HCT116 (cell line): Measurements from ENCODE around the gene DELE1. TPM values are rescaled to one million over a fixed set of nuclear protein-coding genes. Genes with fewer than 3 reads are reported as not detected.

Source experiments
- ATAC-seq: fragments of 200-7000 bp; cut with Tn5 transposase; 2 replicates; pipeline ENCODE4 v1.9.1; 2020; ENCODE audit warnings: mild to moderate bottlenecking, moderate library complexity
- BruUV-seq: library from RNA; stranded (reverse); fragments of 400-500 nt; replicated peaks from 2 replicates; lab custom pipeline; 2021; lab: Mats Ljungman, UMichigan
- CTCF ChIA-PET: fragments of 300-600 bp; sonication (Branson Sonifier 250); formaldehyde crosslinking; loops from one replicate; lab custom pipeline; 2021; ENCODE audit warnings: antibody characterized with exemption; lab: Charles Lee
- POLR2A ChIA-PET: fragments of 300-600, 350-600 bp; sonication (Branson Sonifier 250); formaldehyde crosslinking; loops from one replicate; lab custom pipeline; 2021; ENCODE audit warnings: antibody characterized with exemption; lab: Charles Lee
- RAD21 ChIA-PET, 2 experiments: fragments of 300-600 bp; sonication (Branson Sonifier 250); formaldehyde crosslinking; loops; one replicate each; lab custom pipeline; 2023; ENCODE audit warnings: low total read pairs in 2 of 2; ENCODE audit not compliant: uncharacterized antibody in 2 of 2, unreplicated experiment in 2 of 2, low non-redundant PET in 1 of 2; lab: Charles Lee
- DNase-seq: peaks from one replicate; pipeline ENCODE4 v3.0.0-alpha.2; 2010; ENCODE audit warnings: low read depth, low spot score
- H2AFZ ChIP-seq: fragments of 200-600 bp; shearing (Covaris generic), sonication (generic); 2 replicates; pipeline ENCODE4 v1.6.1; 2017; ENCODE audit warnings: low read depth, mixed run types, mixed read lengths, antibody characterized with exemption, low read length; ENCODE audit not compliant: poor library complexity, severe bottlenecking
- H3K27ac ChIP-seq: 2 replicates; pipeline ENCODE4 v1.5.1; 2012; ENCODE audit warnings: low read depth, low read length
- H3K27me3 ChIP-seq: fragments of 200-600 bp; sonication (generic); 2 replicates; pipeline ENCODE4 v1.6.1; 2016; ENCODE audit warnings: mixed run types, low read length, mixed read lengths; ENCODE audit not compliant: insufficient read depth
- H3K36me3 ChIP-seq, 2 experiments: fragments of 200-500 bp in 1 of 2; fragments of 200-600 bp in 1 of 2; sonication (Bioruptor generic) in 1 of 2; sonication (generic) in 1 of 2; 2 replicates each; pipeline versions ENCODE4 v1.5.1 to v1.6.1; 2014 to 2016; ENCODE audit warnings: low read length in 2 of 2, inconsistent platforms in 1 of 2, mixed read lengths in 1 of 2, mixed run types in 1 of 2; ENCODE audit not compliant: insufficient read depth in 2 of 2, control insufficient read depth in 1 of 2
- H3K4me1 ChIP-seq, 2 experiments: fragments of 200-600 bp in 1 of 2; sonication (generic) in 1 of 2; 2 replicates each; pipeline versions ENCODE4 v1.5.1 to v1.6.1; 2012 to 2017; ENCODE audit warnings: low read length in 2 of 2, inconsistent platforms in 1 of 2, mild to moderate bottlenecking in 1 of 2, mixed read lengths in 1 of 2, mixed run types in 1 of 2, moderate library complexity in 1 of 2; ENCODE audit not compliant: insufficient read depth in 2 of 2, control insufficient read depth in 1 of 2
- H3K4me2 ChIP-seq: fragments of 200-600 bp; sonication (generic); 2 replicates; pipeline ENCODE4 v1.6.1; 2017; ENCODE audit warnings: mixed run types, low read length, mixed read lengths
- H3K4me3 ChIP-seq, 2 experiments: fragments of 200-600 bp in 1 of 2; sonication (generic) in 1 of 2; replicated peaks in 1 of 2; 2 replicates each; pipeline ENCODE4 v1.5.1; 2011 to 2016; ENCODE audit warnings: low read length in 2 of 2, control low read depth in 1 of 2, low read depth in 1 of 2, mild to moderate bottlenecking in 1 of 2, mixed read lengths in 1 of 2, mixed run types in 1 of 2
- H3K79me2 ChIP-seq: fragments of 200-600 bp; sonication (generic); 2 replicates; pipeline ENCODE4 v1.6.1; 2017; ENCODE audit warnings: mild to moderate bottlenecking, mixed run types, low read length, moderate library complexity, mixed read lengths; ENCODE audit not compliant: insufficient read depth
- H3K9ac ChIP-seq: fragments of 200-600 bp; sonication (generic); 2 replicates; pipeline ENCODE4 v1.6.1; 2016; ENCODE audit warnings: low read length, mixed read lengths
- H3K9me2 ChIP-seq: fragments of 200-600 bp; sonication (generic), shearing (Covaris generic); 2 replicates; pipeline ENCODE4 v1.6.1; 2017; ENCODE audit warnings: mixed run types, mild to moderate bottlenecking, moderate library complexity; ENCODE audit not compliant: insufficient read depth
- H3K9me3 ChIP-seq, 2 experiments: fragments of 200-500 bp in 1 of 2; fragments of 200-600 bp in 1 of 2; sonication (Bioruptor generic) in 1 of 2; sonication (generic) in 1 of 2; 2 replicates each; pipeline ENCODE4 v1.6.1; 2014 to 2017; ENCODE audit warnings: low read length in 2 of 2, mixed read lengths in 2 of 2, inconsistent platforms in 1 of 2, low read depth in 1 of 2, mild to moderate bottlenecking in 1 of 2, mixed run types in 1 of 2, moderate library complexity in 1 of 2; ENCODE audit not compliant: control insufficient read depth in 1 of 2, insufficient read depth in 1 of 2
- H4K20me1 ChIP-seq: fragments of 200-600 bp; sonication (generic), shearing (Covaris generic); 2 replicates; pipeline ENCODE4 v1.6.1; 2017; ENCODE audit warnings: mixed run types, mild to moderate bottlenecking, moderate library complexity; ENCODE audit not compliant: insufficient read depth
- CBX3 ChIP-seq: IDR thresholded peaks from 2 replicates; pipeline ENCODE4 v1.6.1; 2012; ENCODE audit warnings: low read depth
- CTCF ChIP-seq, 3 experiments: fragments of 200-600 bp in 1 of 3; sonication (generic) in 1 of 3; IDR thresholded peaks in 2 of 3; conservative IDR thresholded peaks in 1 of 3; 2 replicates each; pipeline ENCODE4 v1.5.1; 2012 to 2017; ENCODE audit warnings: low read depth in 2 of 3, low read length in 2 of 3, antibody characterized with exemption in 1 of 3, borderline replicate concordance in 1 of 3, control low read depth in 1 of 3, mild to moderate bottlenecking in 1 of 3, mixed read lengths in 1 of 3, mixed run types in 1 of 3, moderate library complexity in 1 of 3; ENCODE audit not compliant: insufficient read depth in 1 of 3
- EGR1 ChIP-seq: IDR thresholded peaks from 2 replicates; pipeline ENCODE4 v1.6.1; 2012; ENCODE audit warnings: low read depth
- ELF1 ChIP-seq: IDR thresholded peaks from 2 replicates; pipeline ENCODE4 v1.6.1; 2012; ENCODE audit warnings: low read depth, borderline replicate concordance
- EZH2 ChIP-seq: fragments of 200-600 bp; sonication (generic); IDR thresholded peaks from 2 replicates; pipeline ENCODE4 v1.6.1; 2017; ENCODE audit warnings: antibody characterized with exemption, mixed run types
- EZH2phosphoT487 ChIP-seq: fragments of 200-600 bp; IDR thresholded peaks from 2 replicates; pipeline ENCODE4 v1.6.1; 2018; ENCODE audit warnings: antibody characterized with exemption, borderline replicate concordance
- FOSL1 ChIP-seq: IDR thresholded peaks from 2 replicates; pipeline ENCODE4 v1.6.1; 2012; ENCODE audit warnings: low read depth
- JUND ChIP-seq: IDR thresholded peaks from 2 replicates; pipeline ENCODE4 v1.6.1; 2012
- POLR2A ChIP-seq: IDR thresholded peaks from 2 replicates; pipeline ENCODE4 v1.7.0; 2011; ENCODE audit warnings: borderline replicate concordance; ENCODE audit not compliant: insufficient read depth, insufficient read length; ENCODE audit errors: extremely low read depth
- SIN3A ChIP-seq: IDR thresholded peaks from 2 replicates; pipeline ENCODE4 v1.6.1; 2012; ENCODE audit warnings: low read depth
- TCF7L2 ChIP-seq: IDR thresholded peaks from 2 replicates; pipeline ENCODE4 v1.7.0; 2011; ENCODE audit warnings: borderline replicate concordance, inconsistent platforms; ENCODE audit not compliant: insufficient read depth, insufficient read length; ENCODE audit errors: extremely low read depth
- YY1 ChIP-seq: IDR thresholded peaks from 2 replicates; pipeline ENCODE4 v1.6.1; 2011; ENCODE audit warnings: low read length, low read depth, moderate library complexity, mild to moderate bottlenecking; ENCODE audit not compliant: insufficient replicate concordance; ENCODE audit errors: extremely low read depth
- ZBTB33 ChIP-seq: IDR thresholded peaks from 2 replicates; pipeline ENCODE4 v1.6.1; 2011; ENCODE audit warnings: mild to moderate bottlenecking, low read length, moderate library complexity; ENCODE audit not compliant: insufficient replicate concordance; ENCODE audit errors: extremely low read depth
- ZFX ChIP-seq: fragments of 450-650 bp; IDR thresholded peaks from 2 replicates; pipeline ENCODE4 v1.6.1; 2017
- ZNF274 ChIP-seq: fragments of 200-500 bp; sonication (Bioruptor generic); IDR thresholded peaks from 2 replicates; pipeline ENCODE4 v1.6.1; 2014; ENCODE audit warnings: mild to moderate bottlenecking, low read depth, low read length, inconsistent platforms
- intact Hi-C: fragments of 100-400 bp; cut with micrococcal nuclease; formaldehyde crosslinking; loops from 2 replicates; pipeline ENCODE4 v1.10.0; 2022
- total RNA-seq: library from RNA; stranded (reverse); gene quantifications from one replicate; pipeline ENCODE4 v1.2.1, GENCODE V29; 2021; ENCODE audit not compliant: unreplicated experiment
- TF ChIP-seq, protein P1 (sequence below): IDR thresholded peaks from 2 replicates; pipeline ENCODE4 v1.6.1; 2012

DELE1 gene
- total RNA-seq, 1 experiment from 2014 or later = 74.1 TPM

DNA sequence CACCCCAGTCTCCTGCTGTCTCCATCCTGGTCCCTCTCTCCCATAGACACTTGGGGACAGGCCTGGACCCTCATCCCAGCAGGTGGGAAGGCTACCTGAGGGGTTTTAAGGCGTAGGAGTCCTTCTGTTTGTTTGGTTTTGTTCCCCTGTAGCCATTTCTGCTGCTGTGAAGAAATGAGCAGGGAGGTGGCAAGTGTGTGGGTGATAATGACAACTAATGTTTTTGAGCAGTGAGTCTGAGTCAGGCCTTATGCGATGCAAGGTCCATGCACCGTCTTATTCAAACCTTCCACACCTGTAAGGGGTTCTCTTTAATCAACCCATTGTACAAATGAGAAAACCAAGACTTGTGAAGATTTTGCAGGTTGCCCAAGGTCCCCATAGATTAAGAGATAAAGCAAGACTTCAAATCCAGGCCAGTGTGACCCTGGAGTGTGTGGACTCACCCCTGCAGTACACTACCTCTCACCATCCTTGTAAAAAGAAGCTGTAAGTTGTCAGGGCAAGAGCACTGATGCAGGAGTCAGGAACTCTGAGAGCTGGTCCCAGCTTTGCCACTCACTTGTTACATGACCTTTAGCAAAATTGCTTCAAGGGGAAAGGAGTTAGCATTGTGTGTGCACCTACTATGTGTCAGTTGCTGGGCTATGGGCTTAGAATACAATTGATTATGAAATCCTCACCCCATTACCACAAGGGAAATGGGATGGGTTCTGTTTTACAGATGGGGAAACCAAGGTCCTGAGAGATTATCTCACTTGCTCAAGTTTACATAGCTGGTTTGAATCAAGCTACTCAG lies 26.7 kb downstream of the DELE1 start:
- Histone ChIP-seq H3K4me3 (no peak overlapping the region), H3K9ac (no peak overlapping the region), H3K4me2 (no peak overlapping the region), H3K4me1 (no peaks in the 10 kb centered on the region), H2AFZ (no peak overlapping the region), H3K27ac (no peak overlapping the region), H3K27me3 (no peaks in the 10 kb centered on the region), H4K20me1 (no peaks in the 10 kb centered on the region), H3K9me3 (no peaks in the 10 kb centered on the region), H3K36me3 (no peaks in the 10 kb centered on the region), H3K9me2 (no peaks in the 10 kb centered on the region), H3K79me2 (no peaks in the 10 kb centered on the region)
- DNase-seq (no peak), ATAC-seq (no peak)
- RAD21 ChIA-PET = no interaction called here
- CTCF ChIA-PET = no interaction called here
- POLR2A ChIA-PET = no interaction called here
- intact Hi-C loops = no loop called here
- BruUV-seq = no TSS peak
- TF ChIP-seq CBX3 (no peak), ZFX (no peak), FOSL1 (no peak), EZH2 (no peak), ZNF274 (no peak), EGR1 (no peak), EZH2phosphoT487 (no peak), ZBTB33 (no peak), POLR2A (no peak), TCF7L2 (no peak), SIN3A (no peak), CTCF (IDR thresholded peaks at IDR 0.05 in 2 of 3, conservative IDR thresholded peaks at IDR 0.05 in 1 of 3; ENCODE audit: borderline replicate concordance in 1 of 3, insufficient read depth in 1 of 3, low read depth in 2 of 3, low read length in 2 of 3) (no peak), YY1 (no peak), JUND (no peak), ELF1 (no peak)
- TF ChIP-seq, protein P1, sequence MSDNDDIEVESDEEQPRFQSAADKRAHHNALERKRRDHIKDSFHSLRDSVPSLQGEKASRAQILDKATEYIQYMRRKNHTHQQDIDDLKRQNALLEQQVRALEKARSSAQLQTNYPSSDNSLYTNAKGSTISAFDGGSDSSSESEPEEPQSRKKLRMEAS = no peak
